HG02981 (cell line): ENCODE data around the gene ACER3.
"Not testable (repeated sequence)": the region's sequence is repeated elsewhere in the genome, so short reads cannot be mapped to it uniquely, and the experiment has no call there.

Experiments used
- ATAC-seq: cut with Tn5 transposase; IDR thresholded peaks from one replicate; pipeline ENCODE4 v1.9.1; 2021; ENCODE audit warnings: mild to moderate bottlenecking, moderate library complexity; ENCODE audit not compliant: unreplicated experiment

The ACER3 gene

DNA sequence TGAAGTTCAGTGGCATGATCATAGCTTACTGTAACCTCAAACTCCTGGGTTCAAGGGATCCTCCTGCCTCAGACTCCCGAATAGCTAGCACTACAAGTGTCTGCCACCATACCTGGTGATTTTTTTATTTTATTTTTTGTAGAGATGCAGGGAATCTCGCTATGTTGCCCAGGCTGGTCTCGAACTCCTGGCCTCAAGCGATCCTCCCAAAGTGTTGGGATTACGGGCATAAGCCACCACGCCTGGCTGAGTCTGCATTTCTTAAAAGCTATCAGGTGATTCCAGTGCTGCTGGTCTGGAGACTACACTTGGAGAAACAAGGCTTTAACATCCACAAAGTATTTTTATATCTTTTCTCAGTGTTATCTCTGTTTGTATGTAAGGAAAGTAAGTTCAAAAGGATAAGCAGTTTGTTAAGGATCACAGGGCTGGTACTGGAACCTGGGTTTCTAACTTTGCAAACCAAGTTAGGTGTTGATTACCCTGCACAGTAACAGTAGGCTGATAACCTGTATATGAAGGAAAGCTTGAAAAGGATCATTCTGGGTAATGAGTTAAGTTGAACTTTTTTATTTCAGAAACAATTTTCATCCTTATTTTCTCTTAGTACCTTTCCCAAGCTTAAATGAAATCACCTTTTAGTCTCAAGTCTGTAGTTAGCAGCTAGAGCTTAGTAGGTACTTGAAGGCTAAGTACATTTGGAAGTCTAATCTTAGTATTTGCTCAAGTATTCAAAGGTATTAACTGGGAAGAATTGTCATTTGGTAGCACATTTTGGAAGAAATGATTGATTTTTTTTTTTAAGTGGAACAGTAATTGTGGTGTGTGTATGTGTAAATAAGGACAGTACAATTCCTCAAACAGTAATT is 12.5 kb downstream of the ACER3 start:
- ATAC-seq, result no peak

DNA sequence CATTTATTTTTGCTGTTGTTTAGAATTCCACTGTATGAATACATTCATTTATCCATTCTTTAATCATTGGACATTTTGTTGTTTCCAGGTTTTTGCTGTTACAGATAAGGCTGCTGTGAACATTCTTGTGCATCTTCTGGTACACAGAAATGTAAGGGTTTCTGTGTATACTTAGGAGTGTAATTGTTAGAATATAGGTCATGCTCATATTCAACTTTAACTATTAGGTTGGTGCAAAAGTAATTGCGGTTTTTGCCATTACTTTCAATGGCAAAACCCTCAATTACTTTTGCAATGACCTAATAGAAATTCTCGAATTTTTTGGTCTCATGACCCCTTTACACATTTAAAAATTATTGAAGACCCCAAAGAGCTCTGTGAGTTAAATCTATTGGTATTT is 17.3 kb downstream of the ACER3 start:
- no peak for ATAC-seq

DNA sequence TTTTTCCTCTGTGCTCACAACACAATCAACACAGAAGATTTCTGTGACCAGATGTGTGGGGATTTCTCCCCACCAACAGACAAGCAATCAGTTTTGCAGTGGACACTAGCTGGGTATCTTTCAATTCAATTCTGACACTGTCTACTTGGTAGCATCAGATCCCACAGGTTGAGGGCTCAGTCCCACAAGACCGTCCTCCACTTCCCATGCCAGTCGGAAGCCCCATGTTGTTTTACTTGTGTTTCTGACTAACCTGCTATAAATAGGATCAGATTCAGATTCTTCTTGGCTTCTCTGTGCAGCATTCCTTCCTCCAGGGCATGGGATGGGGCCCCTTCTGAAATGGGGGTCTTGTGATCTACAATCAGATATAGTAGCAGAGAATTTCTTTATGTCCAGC is 19.6 kb downstream of the ACER3 start:
- ATAC-seq, result no peak

DNA sequence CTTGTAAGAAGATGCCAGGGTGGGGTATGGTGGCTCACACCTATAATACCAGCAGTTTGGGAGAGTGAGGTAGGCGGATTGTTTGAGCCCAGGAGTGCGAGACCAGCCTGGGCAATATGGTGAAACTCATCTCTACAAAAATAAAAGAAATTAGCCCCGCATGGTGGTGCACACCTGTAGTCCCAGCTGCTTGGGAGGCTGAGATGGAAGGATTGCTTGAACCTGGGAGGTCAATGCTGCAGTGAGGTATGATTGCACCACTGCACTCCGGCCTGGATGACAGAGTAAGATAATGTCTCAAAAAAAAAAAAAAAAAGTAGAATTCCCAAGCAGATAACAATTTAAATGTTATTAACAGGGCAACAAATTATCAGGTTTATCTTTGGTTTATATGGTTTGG is 20.2 kb downstream of the ACER3 start:
- no peak for ATAC-seq

DNA sequence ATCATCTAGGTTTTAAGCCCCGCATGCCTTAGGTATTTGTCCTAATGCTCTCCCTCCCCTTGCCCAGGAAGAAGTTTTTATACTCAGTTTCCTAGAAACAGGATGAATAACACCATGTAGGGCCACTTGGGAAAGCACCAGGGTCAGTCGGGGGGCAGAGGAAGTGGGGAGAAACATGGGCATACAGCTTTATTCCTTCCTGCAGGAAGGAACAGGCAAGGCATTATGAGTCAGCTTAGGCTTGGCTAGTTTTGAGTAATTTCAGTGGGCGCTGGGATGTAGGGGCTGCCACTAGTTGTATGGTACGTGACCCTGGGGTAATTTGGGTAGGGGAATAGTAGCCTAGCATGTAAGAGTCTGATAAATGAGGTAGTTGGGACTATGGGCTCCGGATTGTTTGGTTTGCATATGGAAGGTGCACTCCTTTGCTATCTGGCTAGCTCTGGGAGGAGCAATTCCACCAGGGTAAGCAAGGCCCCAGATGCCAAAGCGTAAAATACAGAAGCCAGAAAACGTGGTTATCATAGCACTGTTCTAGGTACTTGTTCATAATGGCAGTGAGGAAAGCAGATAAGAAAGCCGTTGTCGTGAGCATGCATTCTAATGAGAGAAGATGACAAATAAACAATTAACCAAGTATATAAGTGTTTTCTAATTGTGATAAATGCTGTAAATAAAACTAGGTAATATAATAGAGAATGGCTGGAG is 24.8 kb downstream of the ACER3 start:
- no peak for ATAC-seq

DNA sequence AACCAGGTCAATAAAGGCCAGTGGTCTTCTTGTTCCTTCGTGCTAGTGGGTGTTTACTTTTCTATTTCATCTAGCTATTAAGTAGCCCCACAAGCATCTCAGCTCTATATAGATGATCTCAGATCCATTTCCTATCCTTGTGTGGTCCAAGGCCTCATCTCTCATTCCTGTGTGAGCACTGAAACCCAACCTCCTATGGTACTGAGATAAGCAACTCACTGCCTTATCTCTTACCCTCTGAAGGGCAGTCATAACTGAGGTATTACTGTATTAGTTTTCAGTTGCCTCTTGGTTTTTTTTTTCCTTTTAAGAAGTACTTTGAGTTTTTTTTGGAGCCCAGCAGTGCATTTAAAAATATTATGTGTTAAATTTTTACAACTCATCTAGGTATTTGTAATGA is 28.3 kb downstream of the ACER3 start:
- no peak for ATAC-seq

DNA sequence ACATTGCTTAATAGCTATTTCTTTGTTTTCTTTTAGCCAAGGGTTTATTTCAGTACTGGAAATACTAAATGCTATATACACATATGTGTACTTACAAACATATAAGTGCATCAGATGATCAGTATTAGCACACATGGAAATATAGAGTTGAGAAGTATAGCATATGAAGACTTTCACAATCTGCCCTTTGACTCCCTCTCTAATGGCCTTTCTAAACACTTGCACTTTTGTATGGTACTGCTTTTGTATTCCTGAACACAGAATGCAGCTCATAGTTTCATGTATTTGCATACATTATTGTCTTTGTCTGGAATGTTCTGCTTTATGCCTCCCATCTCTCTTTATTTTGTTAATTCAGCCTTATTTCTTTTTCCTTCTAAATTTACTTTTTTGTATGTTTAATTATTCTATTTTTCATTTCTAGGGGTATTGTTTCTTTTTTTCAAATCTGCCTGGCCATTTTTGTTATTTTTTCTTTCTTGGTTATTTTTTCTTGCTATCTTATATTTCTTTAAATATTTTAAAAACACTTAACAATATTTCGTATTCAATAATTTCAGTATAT is 28.8 kb downstream of the ACER3 start:
- no peak for ATAC-seq

DNA sequence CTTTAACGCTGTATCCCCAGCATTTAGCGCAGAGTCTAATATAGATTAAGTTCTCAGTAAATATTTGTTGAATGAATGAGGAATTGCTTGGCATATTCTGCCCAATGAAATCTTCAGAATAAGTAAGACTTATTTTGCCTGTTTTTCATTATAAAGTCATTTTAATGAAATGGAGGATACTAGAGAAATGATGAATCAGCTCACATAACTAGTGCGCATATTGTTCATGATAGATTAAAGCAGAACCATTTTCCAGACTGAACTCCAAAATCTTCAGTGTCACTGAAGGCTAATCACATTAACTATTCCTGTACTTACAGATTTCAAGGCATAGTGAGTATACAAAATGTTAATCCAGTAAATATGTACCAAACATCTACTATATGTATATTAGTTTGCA is 29.6 kb downstream of the ACER3 start:
- ATAC-seq, result no peak

DNA sequence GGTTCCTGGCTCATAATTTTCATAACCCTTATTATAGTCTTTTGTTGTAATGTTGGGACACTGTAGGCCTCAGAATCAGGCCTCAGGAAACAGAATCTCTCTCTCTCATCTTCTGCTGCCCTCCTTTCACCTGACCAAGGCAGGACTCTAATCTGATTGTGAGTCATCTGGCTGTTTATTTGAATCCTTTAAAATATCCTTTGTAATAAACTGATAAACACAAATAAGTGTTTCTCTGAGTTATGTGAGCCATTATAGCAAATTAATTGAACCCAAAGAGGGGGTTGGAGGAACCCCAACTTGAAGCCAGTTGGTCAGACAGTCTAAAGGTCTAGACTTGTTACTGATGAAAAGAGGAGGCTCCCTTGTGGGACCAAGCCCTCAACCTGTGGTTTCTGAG is 30.6 kb downstream of the ACER3 start:
- no peak for ATAC-seq

DNA sequence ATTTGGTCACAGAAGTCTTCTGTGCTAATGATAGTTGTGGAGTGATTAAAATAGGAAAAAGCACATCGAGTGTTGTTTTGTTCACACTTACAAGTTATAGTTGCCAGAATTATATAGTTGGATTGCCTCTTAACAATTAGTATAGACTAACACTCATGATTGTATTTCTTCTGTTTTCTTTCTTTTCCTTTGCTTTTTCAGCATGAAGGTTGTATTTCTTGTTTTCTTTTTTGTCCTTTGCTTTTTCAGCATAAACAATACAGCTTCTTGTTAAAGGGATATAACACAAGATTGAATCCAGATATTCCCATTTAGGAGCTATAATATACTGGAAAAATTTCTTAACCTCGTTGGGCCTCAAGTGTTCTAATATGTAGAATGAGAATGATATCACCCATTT is 31.1 kb downstream of the ACER3 start:
- ATAC-seq, result no peak

DNA sequence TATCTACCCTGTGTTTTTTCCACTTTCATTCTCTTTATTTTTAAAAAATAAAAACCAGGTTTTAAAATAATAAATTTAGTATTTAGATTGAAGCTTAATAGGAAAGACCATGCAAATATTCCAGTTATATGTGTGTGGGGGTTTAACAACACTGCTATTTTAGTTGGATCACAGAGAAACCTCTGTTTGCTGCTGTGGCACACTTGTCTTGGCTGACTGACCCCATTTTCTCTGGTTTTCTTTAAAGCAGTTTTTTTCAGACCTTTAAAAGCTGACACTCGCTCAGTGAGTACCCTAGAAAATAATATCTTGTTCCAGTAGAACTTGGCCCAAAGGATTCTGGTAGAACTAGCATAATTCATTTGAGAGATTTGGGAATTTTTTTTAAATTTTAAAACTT is 31.6 kb downstream of the ACER3 start:
- ATAC-seq, result no peak

DNA sequence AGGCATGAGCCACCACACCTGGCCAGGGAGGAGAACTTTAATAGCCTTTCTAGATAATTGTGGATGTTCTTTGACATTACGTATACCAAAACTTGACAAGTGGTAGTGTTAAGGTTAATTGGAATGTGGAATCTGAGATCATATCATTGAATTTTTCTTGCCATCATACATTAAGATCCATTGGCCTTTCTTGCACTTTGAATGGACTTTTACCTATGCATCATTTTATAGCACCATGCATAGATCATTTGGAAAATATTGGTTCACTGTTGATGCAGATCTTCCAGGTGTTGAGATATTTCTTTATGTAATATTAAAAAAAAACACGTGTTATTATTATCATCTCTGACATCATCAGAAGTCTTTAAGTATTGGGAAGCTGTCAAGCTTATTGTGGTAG is 36.5 kb downstream of the ACER3 start:
- ATAC-seq, result no peak

DNA sequence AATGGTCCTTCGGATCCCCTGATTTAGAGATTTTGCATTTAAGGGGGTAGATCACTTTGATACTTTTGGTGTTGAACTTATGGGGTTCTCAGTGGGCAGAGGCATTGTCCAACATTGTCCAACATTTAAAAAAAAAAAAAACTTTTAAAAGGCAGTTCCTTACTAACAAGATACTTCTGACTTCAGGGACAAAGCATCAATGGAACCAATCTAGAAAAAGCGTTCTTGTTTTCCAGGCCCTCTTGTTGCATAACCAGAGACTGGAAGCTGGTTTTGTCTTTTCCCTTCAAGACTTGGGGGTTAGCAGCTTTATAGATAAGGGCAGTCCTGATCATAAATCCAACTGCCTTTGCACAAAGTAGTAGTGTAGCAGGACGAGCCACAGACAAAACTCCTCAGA is 40.4 kb downstream of the ACER3 start:
- ATAC-seq, result no peak

DNA sequence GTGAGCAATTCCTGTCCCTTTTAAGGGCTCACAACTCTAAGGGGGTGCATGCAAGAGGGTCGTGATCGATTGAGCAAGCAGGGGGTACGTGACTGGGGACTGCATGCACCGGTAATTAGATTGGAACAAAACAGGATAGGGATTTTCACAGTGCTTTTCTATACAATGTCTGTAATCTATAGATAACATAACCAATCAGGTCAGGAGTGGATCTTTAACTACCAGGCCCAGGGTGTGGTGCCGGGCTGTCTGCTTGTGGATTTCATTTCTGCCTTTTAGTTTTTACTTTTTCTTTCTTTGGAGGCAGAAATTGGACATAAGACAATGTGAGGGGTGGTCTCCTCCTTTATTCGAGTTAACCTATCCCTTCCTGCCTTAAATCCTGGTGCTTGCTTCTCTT is 40.9 kb downstream of the ACER3 start:
- ATAC-seq, result not testable (repeated sequence)

DNA sequence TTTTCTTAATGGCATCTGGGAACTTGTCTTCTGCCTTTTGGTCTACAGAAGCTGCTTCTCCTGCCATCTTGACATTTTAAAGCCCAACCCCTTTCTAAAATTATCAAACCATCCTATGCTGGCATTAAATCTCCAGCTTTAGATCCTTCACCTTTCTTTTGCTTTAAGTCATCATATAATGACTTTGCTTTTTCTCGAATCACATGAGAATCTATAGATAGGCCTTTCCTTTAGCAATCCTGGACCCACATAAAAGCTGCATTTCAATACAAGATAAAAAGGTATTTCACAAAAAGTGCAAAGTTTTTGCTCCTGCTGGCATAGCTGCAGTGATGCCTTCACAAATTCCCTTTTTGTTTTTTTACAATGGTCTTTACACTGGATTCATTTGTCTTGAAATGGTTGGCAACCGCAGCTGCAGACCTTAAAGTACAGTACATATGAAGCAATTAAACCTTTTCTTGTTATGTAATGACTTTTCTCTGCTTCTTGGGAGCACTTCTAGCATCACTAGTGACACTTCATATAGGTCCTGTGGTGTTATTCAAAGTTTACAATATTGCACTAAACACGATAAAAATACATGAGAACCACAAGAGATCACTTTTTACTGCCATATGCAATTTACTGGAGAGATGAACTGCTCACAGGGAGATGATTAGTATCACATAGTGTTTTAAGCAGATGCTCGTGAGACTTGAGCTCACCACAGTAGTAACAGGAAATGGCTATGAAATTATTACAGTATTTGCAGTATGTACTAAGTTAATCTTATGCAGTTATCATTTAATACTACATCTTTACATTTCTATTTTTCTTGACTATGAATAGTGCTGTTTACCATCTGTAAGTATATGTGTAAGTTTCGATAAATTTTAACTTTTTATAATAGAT is 41.6 kb downstream of the ACER3 start:
- no peak for ATAC-seq

DNA sequence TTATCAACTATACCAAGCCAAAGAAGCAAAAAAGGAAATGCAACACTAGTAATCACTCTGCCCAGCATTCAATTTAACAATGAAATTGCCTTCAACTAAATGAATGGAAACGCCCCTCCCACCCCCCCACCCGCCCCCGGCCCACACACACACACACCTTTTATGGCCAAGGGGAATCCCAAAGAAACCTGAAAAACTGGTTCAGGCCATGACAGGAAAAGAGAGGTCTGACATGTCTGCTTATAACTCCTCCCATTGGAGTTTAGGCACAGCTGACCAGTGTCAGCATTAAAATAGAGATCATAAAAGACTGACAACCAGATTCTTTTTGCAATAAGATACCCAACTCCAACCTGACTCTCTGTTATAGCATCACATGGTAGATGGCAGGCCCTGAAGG is 42.6 kb downstream of the ACER3 start:
- ATAC-seq, result no peak

DNA sequence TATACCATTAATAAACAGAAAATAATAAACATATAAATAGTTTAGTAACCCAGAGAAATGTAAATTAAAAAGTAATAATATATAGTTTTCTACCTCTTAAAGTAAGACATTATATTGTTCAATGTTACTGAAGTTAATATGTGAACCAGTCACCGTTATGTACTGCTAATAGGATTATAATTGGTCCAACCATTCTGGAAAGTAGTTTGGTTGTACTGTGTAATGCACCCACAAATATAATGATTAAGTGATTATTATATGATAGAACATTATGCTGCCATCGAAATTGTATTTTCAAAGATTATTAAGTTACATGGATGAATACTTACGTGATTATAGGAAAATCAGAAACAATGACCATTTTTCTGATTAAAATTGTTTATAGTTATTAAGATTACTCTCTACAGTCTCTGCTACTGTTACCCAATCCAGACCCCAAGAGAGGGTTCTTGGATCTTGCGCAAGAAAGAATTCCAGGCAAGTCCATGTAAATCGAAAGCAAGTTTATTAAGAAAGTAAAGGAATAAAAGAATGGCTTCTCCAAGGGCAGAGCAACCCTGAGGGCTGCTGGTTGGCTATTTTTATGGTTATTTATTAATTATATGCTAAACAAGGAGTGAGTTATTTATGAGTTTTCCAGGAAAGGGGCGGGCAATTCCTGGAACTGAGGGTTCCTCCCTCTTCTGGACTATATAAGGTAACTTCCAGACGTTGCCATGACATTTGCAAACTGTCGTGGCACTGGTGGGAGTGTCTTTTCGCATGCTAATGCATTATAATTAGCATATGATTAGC is 50.1 kb downstream of the ACER3 start:
- no peak for ATAC-seq

DNA sequence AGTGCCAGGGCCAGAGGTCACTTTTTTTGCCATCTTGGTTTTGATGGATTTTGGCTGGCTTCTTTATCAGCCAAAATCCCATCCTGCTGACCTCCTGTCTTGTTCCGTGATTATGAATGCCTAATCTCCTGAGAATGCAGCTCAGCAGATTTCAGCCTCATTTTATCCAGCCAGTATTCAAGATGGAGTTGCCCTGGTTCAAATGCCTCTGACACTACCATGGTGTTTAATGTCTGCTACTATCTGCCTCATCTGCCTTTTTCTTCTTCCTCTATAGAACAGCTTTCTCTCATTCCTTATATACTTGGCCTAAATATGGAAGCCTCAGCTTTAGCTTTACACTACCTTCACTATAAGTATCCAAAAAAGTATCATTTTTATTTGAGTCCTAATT is 50.7 kb downstream of the ACER3 start:
- ATAC-seq, result no peak

DNA sequence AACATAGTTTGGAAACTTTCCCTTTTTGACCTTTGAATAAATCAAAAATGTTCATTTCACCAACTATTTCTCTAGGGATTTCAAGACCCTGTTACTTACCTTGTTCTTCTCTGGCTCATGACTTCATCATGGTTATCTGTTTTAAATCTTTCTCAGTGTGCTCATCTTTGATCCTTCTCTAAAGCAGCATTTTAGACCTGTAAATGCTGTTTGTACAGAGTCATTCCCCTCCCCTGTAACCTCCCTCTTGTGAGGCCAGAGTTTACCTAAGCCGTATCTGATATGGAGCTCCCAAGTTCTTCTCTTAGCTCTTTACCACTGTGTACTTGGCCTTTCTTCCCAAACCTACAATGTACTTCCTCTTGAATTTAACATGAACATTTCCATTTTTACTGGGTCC is 56.0 kb downstream of the ACER3 start:
- no peak for ATAC-seq

DNA sequence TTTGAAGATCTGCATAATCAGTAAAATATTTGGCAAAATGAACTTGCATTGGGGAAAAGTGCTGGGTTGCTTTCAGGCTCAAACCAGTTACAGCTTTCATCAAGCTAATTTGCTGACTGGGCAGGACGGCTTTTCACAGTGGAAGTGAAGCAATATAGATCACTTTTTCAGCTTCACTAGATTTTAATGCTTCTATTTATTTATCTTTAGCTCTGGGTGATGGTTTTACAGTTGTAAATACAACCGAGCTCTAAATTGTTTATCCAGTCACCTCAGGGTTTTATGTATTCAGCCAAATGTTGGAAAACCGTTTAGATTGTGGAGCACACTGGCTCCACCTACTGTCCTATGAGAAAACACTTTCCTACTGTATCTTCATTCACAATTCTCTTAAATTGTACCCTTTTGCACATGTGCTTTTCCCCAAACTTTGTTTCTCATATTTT is 58.2 kb downstream of the ACER3 start:
- no peak for ATAC-seq
